Small intestine (tissue), 7 donors: ENCODE measurements around the gene LPP. TPM values are rescaled to one million over a fixed set of nuclear protein-coding genes. Genes with fewer than 3 reads are reported as not detected.

Source experiments
- DNase-seq, 2 donors: peaks; one replicate each; pipeline versions ENCODE4 v3.0.0 to v3.0.0-alpha.2; 2013
- FAIRE-seq: peaks from 2 replicates; lab custom pipeline; 2012; peaks lifted over from hg19 to GRCh38; lab: Jason Lieb, UNC
- H3K27ac ChIP-seq, 3 donors: one replicate each; pipeline ENCODE4 v1.5.1; 2013; ENCODE audit warnings: low read length in 2 of 3, mild to moderate bottlenecking in 2 of 3, control low read depth in 1 of 3, inconsistent platforms in 1 of 3, low read depth in 1 of 3, moderate library complexity in 1 of 3
- H3K27me3 ChIP-seq, 3 donors: one replicate each; pipeline ENCODE4 v1.6.1; 2013; ENCODE audit warnings: low read length in 3 of 3, inconsistent platforms in 1 of 3; ENCODE audit not compliant: control insufficient read depth in 3 of 3, insufficient read depth in 3 of 3
- H3K36me3 ChIP-seq, 3 donors: one replicate each; pipeline ENCODE4 v1.6.1; 2013; ENCODE audit warnings: low read length in 3 of 3, inconsistent platforms in 1 of 3, low read depth in 1 of 3, mild to moderate bottlenecking in 1 of 3, moderate library complexity in 1 of 3; ENCODE audit not compliant: control insufficient read depth in 3 of 3, insufficient read depth in 2 of 3
- H3K4me1 ChIP-seq, 3 donors: one replicate each; pipeline ENCODE4 v1.6.1; 2013; ENCODE audit warnings: low read length in 2 of 3, inconsistent platforms in 1 of 3, low read depth in 1 of 3, mild to moderate bottlenecking in 1 of 3, moderate library complexity in 1 of 3; ENCODE audit not compliant: control insufficient read depth in 3 of 3, insufficient read depth in 2 of 3
- H3K4me3 ChIP-seq, 3 donors: one replicate each; pipeline ENCODE4 v1.5.1; 2013; ENCODE audit warnings: low read length in 3 of 3, control low read depth in 1 of 3, inconsistent platforms in 1 of 3, low read depth in 1 of 3, mild to moderate bottlenecking in 1 of 3, moderate library complexity in 1 of 3
- H3K9me3 ChIP-seq, 2 donors: one replicate each; pipeline ENCODE4 v1.6.1; 2013; ENCODE audit warnings: low read depth in 1 of 2, low read length in 1 of 2; ENCODE audit not compliant: control insufficient read depth in 2 of 2, insufficient read depth in 1 of 2
- WGBS, 3 donors: extraction: QIAGEN DNeasy Blood & Tissue Kit; methylation state at CpG; one replicate each; pipeline ENCODE4 v1.1.7; 2013; 5-methylcytosine and 5-hydroxymethylcytosine counted together
- polyA plus RNA-seq, 4 donors: library from polyadenylated mRNA; stranded (reverse) in 3 of 4; unstranded in 1 of 4; fragments of 200-250 nt in 3 of 4; fragments of 120-200 nt in 1 of 4; gene quantifications; one replicate each; pipeline versions ENCODE4 v1.2.1 to v1.2.3, GENCODE V29; 2013
- donor health status: healthy with polysubstance abuse.
- donor health status: control.
- donor health status: control.
- donor health status: Bipolar disorder and iron deficiency.
- donor health status: healthy.

Gene LPP
- polyA plus RNA-seq, 4 donors, result 5.4 to 35.8 (median 12.4) TPM

GRCh38 chr3:188687389-188687788 lies 533.4 kb downstream of the LPP start:
- H3K27ac ChIP-seq, result no peak overlapping the region
- no peaks in the 10 kb centered on the region for H3K27me3 ChIP-seq
- DNase-seq, result no peak
- H3K4me3 ChIP-seq, result no peak overlapping the region
- 65 to 84% (median 83%) methylated on average over 3 of the region's 3 CpGs for WGBS, 3 donors
- H3K36me3 ChIP-seq, result no peaks in the 10 kb centered on the region
- no peak for FAIRE-seq
- peaks cover 0 to 37% (median 4%) of the 10 kb centered on the region in 3 donors for H3K4me1 ChIP-seq
- H3K9me3 ChIP-seq, result no peaks in the 10 kb centered on the region

DNA sequence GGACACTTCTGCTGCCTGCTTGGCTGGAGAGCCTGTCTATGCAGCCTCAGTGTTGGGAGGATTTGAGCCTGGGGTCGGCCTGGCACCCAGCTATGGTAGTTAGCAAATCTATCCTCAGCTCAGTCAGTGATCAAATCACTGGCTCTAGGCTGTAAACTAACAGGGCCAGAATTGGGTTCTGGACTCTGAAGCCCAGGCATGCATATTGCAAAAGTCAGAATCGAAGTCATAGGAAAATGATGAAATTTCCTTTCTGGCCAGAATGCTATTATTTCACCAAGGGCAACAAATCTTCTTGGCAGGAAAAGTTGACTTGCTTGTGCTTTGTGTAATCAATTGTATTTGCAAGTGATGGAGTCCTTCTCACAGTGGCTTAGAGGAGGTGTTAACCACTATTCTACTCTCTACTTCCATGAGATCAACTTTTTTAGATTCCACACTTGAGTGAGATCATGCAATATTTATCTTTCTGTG lies 535.2 kb downstream of the LPP start:
- Histone ChIP-seq H3K4me3 (no peak overlapping the region), H3K27ac (no peak overlapping the region), H3K4me1 (peaks cover 0 to 29% (median 2%) of the 10 kb centered on the region in 3 donors), H3K36me3 (no peaks in the 10 kb centered on the region), H3K9me3 (no peaks in the 10 kb centered on the region), H3K27me3 (no peaks in the 10 kb centered on the region)
- DNase-seq, result no peak
- no peak for FAIRE-seq
- 61 to 82% (median 77%) methylated on average over 2 of the region's 2 CpGs for WGBS, 3 donors

GRCh38 chr3:188690064-188690463 lies 536.1 kb downstream of the LPP start:
- WGBS, 3 donors, result 75 to 89% (median 84%) methylated on average over 5 of the region's 5 CpGs
- H3K27me3 ChIP-seq, result no peaks in the 10 kb centered on the region
- no peaks in the 10 kb centered on the region for H3K9me3 ChIP-seq
- peak in 1 of 2 donors; percentile 65 for DNase-seq
- H3K4me1 ChIP-seq, result peaks cover 0 to 29% (median 1%) of the 10 kb centered on the region in 3 donors
- H3K4me3 ChIP-seq, result no peak overlapping the region
- no peaks in the 10 kb centered on the region for H3K36me3 ChIP-seq
- no peak for FAIRE-seq
- H3K27ac ChIP-seq, result peak overlapping the region in 1 of 3 donors; percentile 71

DNA sequence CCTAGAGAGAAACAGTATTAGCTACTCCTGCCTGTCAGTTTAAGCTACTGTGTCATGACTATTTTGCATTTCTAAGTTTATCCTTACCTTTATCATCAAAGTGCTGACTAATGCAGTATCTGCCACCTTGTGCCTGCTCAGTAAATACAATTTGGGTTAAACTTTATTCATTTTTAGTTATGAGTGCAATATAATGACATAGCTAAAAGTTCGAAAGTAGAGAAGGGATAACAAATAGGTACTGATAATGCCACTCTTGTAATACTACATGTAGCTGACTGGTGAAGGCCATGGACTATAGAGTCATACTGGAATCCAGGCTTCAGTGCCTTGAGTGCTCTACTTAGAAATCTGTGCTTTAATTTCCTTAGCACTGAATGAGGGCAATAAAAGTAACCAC lies 537.0 kb downstream of the LPP start:
- Histone ChIP-seq H3K27ac (peak overlapping the region in 1 of 3 donors; percentile 71), H3K36me3 (no peaks in the 10 kb centered on the region), H3K9me3 (no peaks in the 10 kb centered on the region), H3K4me1 (peaks cover 0 to 29% (median 0%) of the 10 kb centered on the region in 3 donors), H3K4me3 (no peak overlapping the region), H3K27me3 (no peaks in the 10 kb centered on the region)
- 26 to 72% (median 43%) methylated on average over 1 of the region's 1 CpG for WGBS, 3 donors
- FAIRE-seq (no peak), DNase-seq (peak in 1 of 2 donors; percentile 72)

DNA sequence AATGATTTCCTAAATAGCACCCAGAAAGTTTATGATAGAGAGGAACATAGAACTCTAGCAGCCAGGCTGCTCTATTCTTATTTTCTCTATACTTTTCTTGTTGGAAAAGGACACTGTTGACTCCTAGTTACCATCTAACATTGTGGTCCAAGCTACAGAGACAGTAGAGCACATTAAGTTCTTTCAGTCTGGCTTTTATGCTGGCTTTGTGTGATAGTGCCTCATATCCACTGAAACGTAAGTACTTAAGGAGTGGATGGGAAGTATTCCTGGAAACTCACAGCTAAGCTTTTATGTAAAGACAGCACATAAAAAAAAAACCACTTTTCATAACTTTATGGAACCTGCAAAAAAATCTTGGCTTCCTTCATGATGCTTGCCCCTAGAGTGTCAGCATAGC lies 537.7 kb downstream of the LPP start:
- H3K9me3 ChIP-seq, result no peaks in the 10 kb centered on the region
- peaks cover 0 to 29% (median 0%) of the 10 kb centered on the region in 3 donors for H3K4me1 ChIP-seq
- H3K36me3 ChIP-seq, result no peaks in the 10 kb centered on the region
- 93 to 100% (median 94%) methylated on average over 1 of the region's 1 CpG for WGBS, 3 donors
- DNase-seq, result no peak
- H3K27me3 ChIP-seq, result no peaks in the 10 kb centered on the region
- FAIRE-seq, result no peak
- no peak overlapping the region for H3K4me3 ChIP-seq
- H3K27ac ChIP-seq, result peak overlapping the region in 2 of 3 donors; percentile 4 to 58

DNA sequence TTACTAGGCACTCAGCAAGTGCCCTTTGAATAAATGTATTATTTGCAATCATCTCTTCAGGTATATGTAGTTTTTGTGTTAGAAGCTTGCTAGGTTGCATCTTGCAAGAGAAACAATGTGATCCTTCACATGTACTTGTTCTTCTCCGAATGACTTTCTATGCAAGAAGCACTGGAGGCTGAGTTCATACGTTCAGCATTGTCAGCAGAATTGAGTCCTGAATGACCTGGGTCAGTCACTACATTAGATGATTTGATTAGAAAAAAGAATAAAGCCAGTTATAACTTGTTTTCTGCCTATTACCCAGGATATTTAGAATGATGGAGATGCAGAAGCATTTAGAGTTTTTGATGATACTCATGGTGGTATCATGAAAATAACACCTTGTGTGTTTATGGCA lies 538.7 kb downstream of the LPP start:
- DNase-seq, result no peak
- Histone ChIP-seq H3K36me3 (no peaks in the 10 kb centered on the region), H3K4me3 (no peak overlapping the region), H3K27ac (no peak overlapping the region), H3K27me3 (no peaks in the 10 kb centered on the region), H3K9me3 (no peaks in the 10 kb centered on the region), H3K4me1 (peaks cover 0 to 29% (median 0%) of the 10 kb centered on the region in 3 donors)
- WGBS, 3 donors, result 88 to 92% (median 90%) methylated on average over 2 of the region's 2 CpGs
- FAIRE-seq, result no peak

GRCh38 chr3:188693435-188693834 lies 539.5 kb downstream of the LPP start:
- H3K4me1 ChIP-seq, result peaks cover 0 to 29% (median 0%) of the 10 kb centered on the region in 3 donors
- no peak for FAIRE-seq
- H3K27ac ChIP-seq, result no peak overlapping the region
- no peak overlapping the region for H3K4me3 ChIP-seq
- no peak for DNase-seq
- no peaks in the 10 kb centered on the region for H3K9me3 ChIP-seq
- H3K36me3 ChIP-seq, result no peaks in the 10 kb centered on the region
- H3K27me3 ChIP-seq, result no peaks in the 10 kb centered on the region
- WGBS, 3 donors, result 82 to 94% (median 90%) methylated on average over 7 of the region's 7 CpGs

- Histone ChIP-seq H3K4me3 (no peak overlapping the region), H3K36me3 (no peaks in the 10 kb centered on the region), H3K27me3 (no peaks in the 10 kb centered on the region), H3K27ac (no peak overlapping the region), H3K9me3 (no peaks in the 10 kb centered on the region), H3K4me1 (peaks cover 0 to 21% (median 0%) of the 10 kb centered on the region in 3 donors)
- DNase-seq, result no peak
- WGBS, 3 donors, result 89 to 93% (median 91%) methylated on average over 5 of the region's 5 CpGs
- FAIRE-seq, result no peak
These were observed 541.3 kb downstream of the LPP start for GRCh38 chr3:188695241-188695640.

DNA sequence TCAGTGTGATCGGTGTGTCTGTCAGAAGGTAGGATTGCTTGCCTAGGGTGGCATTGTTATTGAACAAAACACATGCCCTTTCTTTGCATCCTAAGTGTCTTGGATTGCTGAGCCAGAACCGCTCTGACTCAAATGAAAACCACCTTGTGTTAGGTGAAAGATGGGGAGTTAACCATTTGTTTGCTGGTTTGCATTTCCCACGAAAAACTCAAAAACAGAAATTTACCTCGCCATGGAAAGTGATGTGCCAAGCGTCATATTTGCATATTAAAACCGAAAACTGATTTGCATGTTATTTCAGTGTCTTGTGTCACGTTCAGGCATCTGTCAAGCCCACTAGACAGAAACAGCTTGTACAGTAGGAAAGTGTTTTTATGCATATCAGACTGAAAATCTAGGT lies 543.2 kb downstream of the LPP start:
- Histone ChIP-seq H3K27me3 (no peaks in the 10 kb centered on the region), H3K9me3 (no peaks in the 10 kb centered on the region), H3K4me3 (no peak overlapping the region), H3K36me3 (no peaks in the 10 kb centered on the region), H3K4me1 (peaks cover 0 to 7% (median 0%) of the 10 kb centered on the region in 3 donors), H3K27ac (no peak overlapping the region)
- 80 to 88% (median 81%) methylated on average over 7 of the region's 7 CpGs for WGBS, 3 donors
- DNase-seq (no peak), FAIRE-seq (no peak)
